ENCODE measurements around the gene IL4I1. TPM values are rescaled to one million over a fixed set of nuclear protein-coding genes. Genes with fewer than 3 reads are reported as not detected.

Gene IL4I1
- total and polyA plus RNA-seq, 4 donors = 0.08 to 0.75 (median 0.23) TPM

GRCh38 chr19:49844138-49845095, 52.3 kb downstream of the IL4I1 start:
- H3K9me3 ChIP-seq (ENCODE audit: control insufficient read depth in 4 of 4, low read length in 3 of 4) = no peaks in the 10 kb centered on the region
- H3K4me3 ChIP-seq (ENCODE audit: low read depth in 1 of 3, low read length in 3 of 3) = no peak overlapping the region
- H3K9ac ChIP-seq (ENCODE audit: low read depth in 1 of 2, low read length in 2 of 2) = no peak overlapping the region
- 82% methylated on average over 18 of the region's 18 CpGs for WGBS
- H3K27me3 ChIP-seq (ENCODE audit: control insufficient read depth in 4 of 4, insufficient read depth in 4 of 4, low read length in 3 of 4) = no peaks in the 10 kb centered on the region
- H3K27ac ChIP-seq (ENCODE audit: low read depth in 1 of 2, low read length in 2 of 2) = no peak overlapping the region
- TF ChIP-seq TAF1 (conservative IDR thresholded peaks at IDR 0.05) (no peak), HNF4A (conservative IDR thresholded peaks at IDR 0.05) (no peak), REST (IDR thresholded peaks at IDR 0.05) (no peak), RAD21 (IDR thresholded peaks at IDR 0.05) (no peak)
- peaks cover 0 to 5% (median 2%) of the 10 kb centered on the region in 4 donors for H3K36me3 ChIP-seq (ENCODE audit: control insufficient read depth in 4 of 4, insufficient read depth in 3 of 4, low read depth in 1 of 4, low read length in 3 of 4)
- no peak for DNase-seq (ENCODE audit: low spot score)
- H3K4me1 ChIP-seq (ENCODE audit: control insufficient read depth in 4 of 4, insufficient read depth in 4 of 4, low read length in 3 of 4) = no peaks in the 10 kb centered on the region

- H3K27ac ChIP-seq (ENCODE audit: low read depth in 1 of 2, low read length in 2 of 2) = no peak overlapping the region
- H3K4me3 ChIP-seq (ENCODE audit: low read depth in 1 of 3, low read length in 3 of 3) = no peak overlapping the region
- WGBS = 90% methylated on average over 3 of the region's 3 CpGs
- H3K4me1 ChIP-seq (ENCODE audit: control insufficient read depth in 4 of 4, insufficient read depth in 4 of 4, low read length in 3 of 4) = no peaks in the 10 kb centered on the region
- no peaks in the 10 kb centered on the region for H3K27me3 ChIP-seq (ENCODE audit: control insufficient read depth in 4 of 4, insufficient read depth in 4 of 4, low read length in 3 of 4)
- TF ChIP-seq HNF4A (conservative IDR thresholded peaks at IDR 0.05) (no peak), REST (IDR thresholded peaks at IDR 0.05) (no peak), FOXA1 (IDR thresholded peaks at IDR 0.05) (no peak), NR2F2 (IDR thresholded peaks at IDR 0.05) (no peak), CTCF (IDR thresholded peaks at IDR 0.05; ENCODE audit: low read depth, low read length, missing input control) (no peak), SP1 (IDR thresholded peaks at IDR 0.05) (no peak), GABPA (IDR thresholded peaks at IDR 0.05 in 1 of 2, conservative IDR thresholded peaks at IDR 0.05 in 1 of 2) (no peak), RAD21 (IDR thresholded peaks at IDR 0.05) (no peak), RXRA (IDR thresholded peaks at IDR 0.05) (no peak), ZBTB33 (IDR thresholded peaks at IDR 0.05) (no peak)
- DNase-seq (ENCODE audit: low spot score) = no peak
- H3K9ac ChIP-seq (ENCODE audit: low read depth in 1 of 2, low read length in 2 of 2) = no peak overlapping the region
- H3K36me3 ChIP-seq (ENCODE audit: control insufficient read depth in 4 of 4, insufficient read depth in 3 of 4, low read depth in 1 of 4, low read length in 3 of 4) = peaks cover 1 to 14% (median 7%) of the 10 kb centered on the region in 4 donors
- H3K9me3 ChIP-seq (ENCODE audit: control insufficient read depth in 4 of 4, low read length in 3 of 4) = no peaks in the 10 kb centered on the region
These were observed 53.4 kb downstream of the IL4I1 start for GRCh38 chr19:49843265-49843664.

Data from liver (tissue), 9 donors.